Tibial nerve (tissue), 3 donors: Measurements from ENCODE around the gene NAMPT.

Experiments
- POLR2A ChIP-seq, 2 donors: fragments of 450-650 bp; IDR thresholded peaks; one replicate each; pipeline ENCODE4 v1.6.1; 2017; ENCODE audit warnings: antibody characterized with exemption in 2 of 2, mild to moderate bottlenecking in 2 of 2, moderate library complexity in 2 of 2
- TF ChIP-seq, protein P1 (sequence below), 5 experiments: fragments of 200-600 bp in 3 of 5; fragments of 450-650 bp in 2 of 5; sonication (generic) in 3 of 5; IDR thresholded peaks; one replicate each; pipeline ENCODE4 v1.5.1; 2016 to 2019; ENCODE audit warnings: antibody characterized with exemption in 5 of 5, mild to moderate bottlenecking in 3 of 5, moderate library complexity in 2 of 5

- TF ChIP-seq, protein P1, sequence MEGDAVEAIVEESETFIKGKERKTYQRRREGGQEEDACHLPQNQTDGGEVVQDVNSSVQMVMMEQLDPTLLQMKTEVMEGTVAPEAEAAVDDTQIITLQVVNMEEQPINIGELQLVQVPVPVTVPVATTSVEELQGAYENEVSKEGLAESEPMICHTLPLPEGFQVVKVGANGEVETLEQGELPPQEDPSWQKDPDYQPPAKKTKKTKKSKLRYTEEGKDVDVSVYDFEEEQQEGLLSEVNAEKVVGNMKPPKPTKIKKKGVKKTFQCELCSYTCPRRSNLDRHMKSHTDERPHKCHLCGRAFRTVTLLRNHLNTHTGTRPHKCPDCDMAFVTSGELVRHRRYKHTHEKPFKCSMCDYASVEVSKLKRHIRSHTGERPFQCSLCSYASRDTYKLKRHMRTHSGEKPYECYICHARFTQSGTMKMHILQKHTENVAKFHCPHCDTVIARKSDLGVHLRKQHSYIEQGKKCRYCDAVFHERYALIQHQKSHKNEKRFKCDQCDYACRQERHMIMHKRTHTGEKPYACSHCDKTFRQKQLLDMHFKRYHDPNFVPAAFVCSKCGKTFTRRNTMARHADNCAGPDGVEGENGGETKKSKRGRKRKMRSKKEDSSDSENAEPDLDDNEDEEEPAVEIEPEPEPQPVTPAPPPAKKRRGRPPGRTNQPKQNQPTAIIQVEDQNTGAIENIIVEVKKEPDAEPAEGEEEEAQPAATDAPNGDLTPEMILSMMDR (IDR thresholded peaks at IDR 0.05): no peak
- TF ChIP-seq POLR2A (IDR thresholded peaks at IDR 0.05): no peak
Observed at GRCh38 chr7:106276513-106276912, 8.3 kb downstream of the NAMPT start.
